ENCODE measurements around the gene KAT6B.
"Not testable (repeated sequence)": the region's sequence is repeated elsewhere in the genome, so short reads cannot be mapped to it uniquely, and the experiment has no call there.

KAT6B gene

DNA sequence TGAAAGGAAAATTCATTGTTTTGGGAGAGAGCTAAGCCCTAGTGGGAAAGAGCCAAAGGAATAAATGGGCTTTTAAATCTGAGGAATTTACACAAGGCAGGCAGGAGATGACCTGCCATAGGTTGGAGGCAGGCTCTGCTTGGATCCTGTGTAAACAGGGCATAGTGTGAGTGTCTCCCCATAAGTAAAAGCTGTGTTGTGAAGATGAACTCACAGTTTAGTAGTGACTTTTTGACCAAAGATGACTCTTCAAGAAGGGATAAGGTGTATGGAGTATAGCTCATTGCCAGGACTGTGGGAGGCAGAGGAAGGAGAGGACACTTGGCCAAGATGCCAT is 63.2 kb downstream of the KAT6B start:
- in situ Hi-C loops (cut with HindIII; ENCODE audit: low sequenced_read_pairs): loop anchor here (5.0 kb wide), 1 partner anchor 93 kb away; no protein-coding TSS in a partner anchor
- no peak overlapping the region for H3K4me3 ChIP-seq (ENCODE audit: low read depth, low read length)
- DNase-seq (ENCODE audit: low read depth): no peak
- TF ChIP-seq, protein P1, sequence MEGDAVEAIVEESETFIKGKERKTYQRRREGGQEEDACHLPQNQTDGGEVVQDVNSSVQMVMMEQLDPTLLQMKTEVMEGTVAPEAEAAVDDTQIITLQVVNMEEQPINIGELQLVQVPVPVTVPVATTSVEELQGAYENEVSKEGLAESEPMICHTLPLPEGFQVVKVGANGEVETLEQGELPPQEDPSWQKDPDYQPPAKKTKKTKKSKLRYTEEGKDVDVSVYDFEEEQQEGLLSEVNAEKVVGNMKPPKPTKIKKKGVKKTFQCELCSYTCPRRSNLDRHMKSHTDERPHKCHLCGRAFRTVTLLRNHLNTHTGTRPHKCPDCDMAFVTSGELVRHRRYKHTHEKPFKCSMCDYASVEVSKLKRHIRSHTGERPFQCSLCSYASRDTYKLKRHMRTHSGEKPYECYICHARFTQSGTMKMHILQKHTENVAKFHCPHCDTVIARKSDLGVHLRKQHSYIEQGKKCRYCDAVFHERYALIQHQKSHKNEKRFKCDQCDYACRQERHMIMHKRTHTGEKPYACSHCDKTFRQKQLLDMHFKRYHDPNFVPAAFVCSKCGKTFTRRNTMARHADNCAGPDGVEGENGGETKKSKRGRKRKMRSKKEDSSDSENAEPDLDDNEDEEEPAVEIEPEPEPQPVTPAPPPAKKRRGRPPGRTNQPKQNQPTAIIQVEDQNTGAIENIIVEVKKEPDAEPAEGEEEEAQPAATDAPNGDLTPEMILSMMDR (IDR thresholded peaks at IDR 0.05; ENCODE audit: low read depth, low read length, missing control alignments): no peak

DNA sequence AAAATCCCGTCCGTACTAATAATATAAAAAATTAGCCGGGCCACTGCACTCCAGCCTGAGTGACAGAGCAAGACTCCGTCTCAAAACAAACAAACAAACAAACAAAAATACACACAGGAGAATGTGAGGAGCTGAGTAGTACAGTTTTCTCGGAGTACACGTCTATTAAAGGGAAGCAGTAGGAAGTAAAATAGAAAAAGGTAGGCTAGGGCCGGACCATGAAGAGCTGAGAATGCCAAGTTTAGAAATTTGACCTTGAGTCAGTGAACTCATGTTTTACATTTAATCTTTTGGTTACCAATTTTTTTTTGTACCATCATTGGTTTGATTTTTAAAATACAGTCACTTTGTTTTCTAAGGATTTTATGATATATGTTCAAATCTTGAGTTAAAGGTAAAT is 64.1 kb downstream of the KAT6B start:
- TF ChIP-seq, protein P1 (IDR thresholded peaks at IDR 0.05; ENCODE audit: low read depth, low read length, missing control alignments): no peak
- DNase-seq (ENCODE audit: low read depth): no peak
- no peak overlapping the region for H3K4me3 ChIP-seq (ENCODE audit: low read depth, low read length)
- in situ Hi-C loops (cut with HindIII; ENCODE audit: low sequenced_read_pairs): no loop called here

DNA sequence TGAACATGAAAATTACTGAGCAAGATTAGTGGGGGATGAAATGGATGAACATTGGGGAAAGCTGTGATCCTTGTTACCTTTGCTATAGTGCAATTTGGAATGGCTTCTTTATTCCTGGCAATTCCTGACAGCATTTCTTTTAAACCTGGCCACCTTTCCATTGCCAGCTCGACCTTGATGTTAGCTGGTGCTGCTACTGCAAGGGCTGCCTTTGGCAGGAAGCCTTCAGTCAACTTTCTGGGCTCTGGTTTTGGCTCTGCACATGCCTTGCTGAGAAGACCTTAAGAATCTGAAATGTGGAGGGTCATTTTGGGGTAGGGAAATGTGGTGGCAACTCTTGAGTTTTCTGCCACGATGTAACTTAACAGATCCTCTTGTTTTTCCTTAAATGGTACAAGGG is 64.7 kb downstream of the KAT6B start:
- in situ Hi-C loops (cut with HindIII; ENCODE audit: low sequenced_read_pairs): no loop called here
- TF ChIP-seq, protein P1 (IDR thresholded peaks at IDR 0.05; ENCODE audit: low read depth, low read length, missing control alignments): no peak
- H3K4me3 ChIP-seq (ENCODE audit: low read depth, low read length): no peak overlapping the region
- no peak for DNase-seq (ENCODE audit: low read depth)

DNA sequence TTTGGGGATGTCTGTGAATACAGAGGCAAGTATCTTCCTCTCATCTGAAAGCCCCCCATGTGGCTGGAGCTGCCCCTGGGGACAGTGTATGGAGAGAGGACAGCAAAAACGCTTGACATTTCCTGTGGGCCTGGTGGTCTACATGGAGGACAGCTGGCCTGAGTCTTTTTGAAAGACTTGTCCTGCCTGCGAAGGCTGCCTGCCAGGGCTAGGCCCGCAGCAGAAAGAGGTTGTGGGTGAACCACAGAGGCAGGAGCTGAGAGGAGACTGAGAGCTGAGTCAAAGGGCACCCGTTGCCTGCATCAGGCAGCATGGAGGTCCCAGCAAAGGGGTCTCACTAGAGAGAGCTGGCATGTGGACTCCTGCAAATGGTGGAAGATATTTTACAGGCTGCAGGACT is 66.4 kb downstream of the KAT6B start:
- in situ Hi-C loops (cut with HindIII; ENCODE audit: low sequenced_read_pairs): no loop called here
- TF ChIP-seq, protein P1 (IDR thresholded peaks at IDR 0.05; ENCODE audit: low read depth, low read length, missing control alignments): no peak
- no peak overlapping the region for H3K4me3 ChIP-seq (ENCODE audit: low read depth, low read length)
- DNase-seq (ENCODE audit: low read depth): no peak

DNA sequence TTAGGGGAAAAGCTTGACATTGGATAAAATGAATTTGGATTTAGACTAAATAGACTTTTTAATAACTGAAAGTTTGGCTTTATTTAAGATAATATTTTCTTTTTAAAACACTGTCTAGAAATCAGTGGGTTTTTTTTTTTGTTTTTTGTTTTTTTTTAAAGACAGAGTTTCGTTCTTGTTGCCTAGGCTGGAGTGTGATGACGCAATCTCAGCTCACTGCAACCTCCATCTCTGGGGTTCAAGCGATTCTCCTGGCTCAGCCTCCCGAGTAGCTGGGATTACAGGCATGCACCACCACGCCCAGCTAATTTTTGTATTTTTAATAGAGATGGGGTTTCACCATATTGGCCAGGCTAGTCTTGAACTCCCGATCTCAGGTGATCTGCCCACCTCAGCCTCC is 66.9 kb downstream of the KAT6B start:
- DNase-seq (ENCODE audit: low read depth); in situ Hi-C loops (cut with HindIII; ENCODE audit: low sequenced_read_pairs); H3K4me3 ChIP-seq (ENCODE audit: low read depth, low read length): not testable (repeated sequence)

DNA sequence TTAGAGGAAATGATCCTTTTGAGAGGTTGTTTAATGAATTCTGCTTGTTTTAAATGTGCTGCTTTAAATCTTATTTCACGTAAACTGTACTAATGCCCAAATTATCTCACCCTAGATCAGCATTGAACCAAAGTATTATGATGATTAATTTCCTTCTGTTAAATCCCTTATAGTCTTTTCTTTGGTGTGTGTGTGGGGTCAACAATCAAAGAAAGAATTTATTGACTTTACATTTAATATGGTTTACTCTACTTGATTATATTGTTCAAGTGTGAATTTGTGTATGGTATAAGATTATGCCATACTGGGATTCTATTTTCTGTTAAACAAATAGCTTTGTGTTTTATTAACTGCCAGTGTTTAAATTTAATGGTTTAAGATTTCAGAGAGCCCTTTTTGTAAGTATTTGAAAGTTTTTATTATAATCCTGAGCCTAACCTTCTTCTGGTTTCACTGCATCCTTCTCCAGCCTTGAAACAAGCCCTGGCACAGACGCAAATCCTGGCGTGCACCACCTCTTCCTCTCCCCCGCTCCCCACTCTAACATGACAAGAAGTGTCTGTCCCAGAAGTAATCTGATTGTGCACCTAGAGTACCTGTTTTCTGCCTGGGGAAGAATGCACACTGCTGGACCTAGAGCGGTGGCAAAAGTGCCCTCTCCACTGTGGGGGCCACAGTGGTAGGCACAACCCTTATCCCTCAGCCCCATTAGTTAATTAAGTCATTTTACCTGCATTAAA is 70.6 kb downstream of the KAT6B start:
- TF ChIP-seq, protein P1 (IDR thresholded peaks at IDR 0.05; ENCODE audit: low read depth, low read length, missing control alignments): no peak
- no peak for DNase-seq (ENCODE audit: low read depth)
- in situ Hi-C loops (cut with HindIII; ENCODE audit: low sequenced_read_pairs): no loop called here
- no peak overlapping the region for H3K4me3 ChIP-seq (ENCODE audit: low read depth, low read length)

DNA sequence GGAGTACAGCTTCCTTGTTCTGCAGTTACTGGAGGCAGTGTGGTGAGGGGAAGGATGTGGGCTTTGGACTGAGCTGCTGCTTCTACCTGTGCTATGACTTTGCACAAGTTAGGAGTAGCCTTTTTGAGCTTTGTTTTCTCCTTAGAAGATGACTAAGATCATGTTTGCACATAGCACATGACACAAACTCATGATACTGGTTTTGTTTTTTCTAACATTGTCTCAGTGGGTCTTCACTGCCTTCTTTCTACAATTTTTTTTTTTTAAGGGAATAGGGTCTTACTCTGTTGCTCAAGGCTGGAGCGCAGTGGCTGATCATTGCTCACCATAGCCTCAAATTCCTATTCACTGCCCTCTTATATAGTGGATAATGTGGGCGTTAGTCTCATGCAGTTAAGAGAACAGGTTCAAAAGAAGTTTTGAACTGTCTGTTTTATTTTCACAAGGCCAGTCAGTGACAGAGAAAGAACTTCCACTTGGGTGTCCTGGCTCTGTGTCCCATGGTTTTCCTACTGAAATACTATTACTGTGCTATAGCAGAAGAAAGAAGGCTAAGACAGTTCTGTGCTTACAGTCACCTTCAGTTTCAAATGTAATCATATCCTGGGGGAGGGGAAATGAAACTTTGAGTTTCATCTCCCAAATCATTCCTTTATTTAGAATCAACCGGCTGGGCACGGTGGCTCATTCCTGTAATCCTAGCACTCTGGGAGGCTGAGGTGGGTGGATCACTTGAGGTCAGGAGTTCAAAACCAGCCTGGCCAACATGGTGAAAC is 72.0 kb downstream of the KAT6B start:
- TF ChIP-seq, protein P1 (IDR thresholded peaks at IDR 0.05; ENCODE audit: low read depth, low read length, missing control alignments): no peak
- no peak overlapping the region for H3K4me3 ChIP-seq (ENCODE audit: low read depth, low read length)
- no peak for DNase-seq (ENCODE audit: low read depth)
- in situ Hi-C loops (cut with HindIII; ENCODE audit: low sequenced_read_pairs): no loop called here

Data from astrocyte of the cerebellum (primary cell).